WTC11 (cell line): ENCODE measurements around the gene HSD3B7.

Experiments
- CTCF ChIP-seq: fragments of 200-600 bp; IDR thresholded peaks from 2 replicates; pipeline ENCODE4 v1.8.0; 2022; ENCODE audit warnings: antibody characterized with exemption
- ESRRA ChIP-seq: sonication (generic); formaldehyde crosslinking; IDR thresholded peaks from 2 replicates; pipeline ENCODE4 v1.8.1; 2022; ENCODE audit warnings: mild to moderate bottlenecking, missing genetic modification reagents, borderline replicate concordance
- FOXP4 ChIP-seq: sonication (generic); formaldehyde crosslinking; IDR thresholded peaks from 2 replicates; pipeline ENCODE4 v1.8.0; 2022; ENCODE audit warnings: mild to moderate bottlenecking, missing genetic modification reagents
- NR2C2 ChIP-seq: sonication (generic); formaldehyde crosslinking; IDR thresholded peaks from 2 replicates; pipeline ENCODE4 v1.8.0; 2022; ENCODE audit warnings: mild to moderate bottlenecking, missing genetic modification reagents
- USF2 ChIP-seq: sonication (generic); formaldehyde crosslinking; IDR thresholded peaks from 2 replicates; pipeline ENCODE4 v1.8.1; 2023; ENCODE audit warnings: mild to moderate bottlenecking, missing genetic modification reagents, moderate library complexity

GRCh38 chr16:31004658-31005057 is 19.7 kb downstream of the HSD3B7 start:
- no peak for TF ChIP-seq CTCF
- TF ChIP-seq ESRRA (CRISPR knock-in tag), result no peak
- no peak for TF ChIP-seq USF2 (CRISPR knock-in tag)
- no peak for TF ChIP-seq FOXP4 (CRISPR knock-in tag)
- no peak for TF ChIP-seq NR2C2
